ENCODE results near the gene MOB3C. TPM values are rescaled to one million over a fixed set of nuclear protein-coding genes. Genes with fewer than 3 reads are reported as not detected.

The MOB3C gene
- total and polyA plus RNA-seq, 2 of the 4 experiments (the other 2 are of a cell fraction): 7.3 to 9.0 TPM

DNA sequence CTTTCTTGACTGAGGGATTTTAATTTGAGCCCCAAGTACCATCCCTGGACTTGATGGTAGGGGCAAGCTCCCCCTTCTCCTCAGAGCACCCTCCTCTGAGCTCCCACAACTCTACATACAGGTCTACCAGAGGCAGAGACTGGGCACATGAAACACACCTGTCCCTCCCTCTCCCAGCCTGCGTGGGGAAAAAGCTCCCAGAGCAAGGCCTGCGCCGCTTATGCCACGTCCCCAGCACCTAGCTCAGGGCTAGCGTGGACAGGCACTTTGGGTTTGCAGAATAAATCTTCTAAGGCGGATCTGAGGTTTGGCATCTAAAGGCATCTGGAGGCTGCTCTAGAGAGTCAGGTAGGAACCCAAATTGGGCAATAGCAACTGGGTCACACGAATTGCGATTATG, 57.6 kb downstream of the MOB3C start:
- Histone ChIP-seq H2AFZ (replicated peaks; ENCODE audit: low read length, poor library complexity) (no peak overlapping the region), H3K27ac (ENCODE audit: insufficient read depth, low read length) (no peak overlapping the region), H3K4me1 (ENCODE audit: control insufficient read depth, insufficient read depth, low read length) (no peaks in the 10 kb centered on the region), H4K20me1 (ENCODE audit: insufficient read depth, low read length) (no peaks in the 10 kb centered on the region), H4K8ac (ENCODE audit: low read depth in 2 of 2, low read length in 2 of 2) (no peak overlapping the region), H2BK120ac (ENCODE audit: low read depth, low read length) (no peak overlapping the region), H4K5ac (ENCODE audit: low read depth, low read length) (no peak overlapping the region), H3K18ac (ENCODE audit: low read depth, low read length) (no peak overlapping the region), H3K4me2 (ENCODE audit: low read depth, low read length) (no peak overlapping the region), H2AK5ac (ENCODE audit: low read depth, low read length) (no peak overlapping the region), H3K14ac (replicated peaks; ENCODE audit: low read depth, low read length) (no peak overlapping the region), H3K79me1 (ENCODE audit: low read depth in 1 of 2, low read length in 2 of 2) (no peaks in the 10 kb centered on the region), H3K4ac (ENCODE audit: low read depth, low read length) (no peak overlapping the region), H2BK5ac (ENCODE audit: low read depth, low read length, poor library complexity, severe bottlenecking) (no peak overlapping the region), H3K27me3 (ENCODE audit: control insufficient read depth, insufficient read depth, low read length) (no peaks in the 10 kb centered on the region; the same call in 1 of the 2 replicates), H2BK20ac (ENCODE audit: low read depth, low read length) (no peak overlapping the region), H3K23ac (ENCODE audit: low read depth, low read length) (no peak overlapping the region), H3K9me1 (ENCODE audit: insufficient read depth, low read length) (no peaks in the 10 kb centered on the region; the same call in 1 of the 2 replicates), H3K56ac (ENCODE audit: extremely low read depth, insufficient read depth, low read length) (no peak overlapping the region), H3K9me3 (ENCODE audit: control insufficient read depth, insufficient read depth, low read length) (no peaks in the 10 kb centered on the region), H3K36me3 (ENCODE audit: control insufficient read depth, insufficient read depth, low read length) (peaks cover 32% of the 10 kb centered on the region), H2BK15ac (ENCODE audit: low read depth, low read length) (no peak overlapping the region), H4K91ac (ENCODE audit: insufficient read depth, low read depth, low read length) (no peak overlapping the region), H2AK9ac (replicated peaks; ENCODE audit: low read depth, low read length, poor library complexity) (no peak overlapping the region), H3K9ac (ENCODE audit: low read depth, low read length) (no peak overlapping the region), H3K4me3 (ENCODE audit: insufficient read depth, low read depth, low read length) (no peak overlapping the region)
- TF ChIP-seq, protein P1, sequence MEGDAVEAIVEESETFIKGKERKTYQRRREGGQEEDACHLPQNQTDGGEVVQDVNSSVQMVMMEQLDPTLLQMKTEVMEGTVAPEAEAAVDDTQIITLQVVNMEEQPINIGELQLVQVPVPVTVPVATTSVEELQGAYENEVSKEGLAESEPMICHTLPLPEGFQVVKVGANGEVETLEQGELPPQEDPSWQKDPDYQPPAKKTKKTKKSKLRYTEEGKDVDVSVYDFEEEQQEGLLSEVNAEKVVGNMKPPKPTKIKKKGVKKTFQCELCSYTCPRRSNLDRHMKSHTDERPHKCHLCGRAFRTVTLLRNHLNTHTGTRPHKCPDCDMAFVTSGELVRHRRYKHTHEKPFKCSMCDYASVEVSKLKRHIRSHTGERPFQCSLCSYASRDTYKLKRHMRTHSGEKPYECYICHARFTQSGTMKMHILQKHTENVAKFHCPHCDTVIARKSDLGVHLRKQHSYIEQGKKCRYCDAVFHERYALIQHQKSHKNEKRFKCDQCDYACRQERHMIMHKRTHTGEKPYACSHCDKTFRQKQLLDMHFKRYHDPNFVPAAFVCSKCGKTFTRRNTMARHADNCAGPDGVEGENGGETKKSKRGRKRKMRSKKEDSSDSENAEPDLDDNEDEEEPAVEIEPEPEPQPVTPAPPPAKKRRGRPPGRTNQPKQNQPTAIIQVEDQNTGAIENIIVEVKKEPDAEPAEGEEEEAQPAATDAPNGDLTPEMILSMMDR (conservative IDR thresholded peaks at IDR 0.05; ENCODE audit: low read depth, low read length): no peak
- no peak for TF ChIP-seq RAD21 (IDR thresholded peaks at IDR 0.05; ENCODE audit: low read length)
- TF ChIP-seq MAZ (IDR thresholded peaks at IDR 0.05; ENCODE audit: borderline replicate concordance, low read depth, low read length): no peak
- TF ChIP-seq BHLHE40 (IDR thresholded peaks at IDR 0.05; ENCODE audit: low read depth, low read length): no peak
- TF ChIP-seq CEBPB (IDR thresholded peaks at IDR 0.05; ENCODE audit: low read depth, low read length): no peak
- no peak for TF ChIP-seq CHD1 (IDR thresholded peaks at IDR 0.05; ENCODE audit: low read depth, low read length)
- TF ChIP-seq FOS (IDR thresholded peaks at IDR 0.05; ENCODE audit: low read depth, low read length): no peak
- no peak for TF ChIP-seq RCOR1 (IDR thresholded peaks at IDR 0.05; ENCODE audit: insufficient replicate concordance, low read length)
- TF ChIP-seq POLR2A (IDR thresholded peaks at IDR 0.05; ENCODE audit: low read depth, low read length): no peak
- TF ChIP-seq RFX5 (IDR thresholded peaks at IDR 0.05; ENCODE audit: low read depth, low read length): no peak
- no peak for TF ChIP-seq SMC3 (IDR thresholded peaks at IDR 0.05; ENCODE audit: low read depth, low read length)
- no peak for TF ChIP-seq MXI1 (IDR thresholded peaks at IDR 0.05; ENCODE audit: borderline replicate concordance, low read depth, low read length)
- TF ChIP-seq NFE2L2 (IDR thresholded peaks at IDR 0.05; ENCODE audit: low read depth, low read length): no peak
- TF ChIP-seq, protein P2, sequence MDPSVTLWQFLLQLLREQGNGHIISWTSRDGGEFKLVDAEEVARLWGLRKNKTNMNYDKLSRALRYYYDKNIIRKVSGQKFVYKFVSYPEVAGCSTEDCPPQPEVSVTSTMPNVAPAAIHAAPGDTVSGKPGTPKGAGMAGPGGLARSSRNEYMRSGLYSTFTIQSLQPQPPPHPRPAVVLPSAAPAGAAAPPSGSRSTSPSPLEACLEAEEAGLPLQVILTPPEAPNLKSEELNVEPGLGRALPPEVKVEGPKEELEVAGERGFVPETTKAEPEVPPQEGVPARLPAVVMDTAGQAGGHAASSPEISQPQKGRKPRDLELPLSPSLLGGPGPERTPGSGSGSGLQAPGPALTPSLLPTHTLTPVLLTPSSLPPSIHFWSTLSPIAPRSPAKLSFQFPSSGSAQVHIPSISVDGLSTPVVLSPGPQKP (IDR thresholded peaks at IDR 0.05; ENCODE audit: borderline replicate concordance, low read depth, low read length): no peak
- no peak for TF ChIP-seq MAFK (IDR thresholded peaks at IDR 0.05; ENCODE audit: low read depth, low read length)
- TF ChIP-seq, protein P3, sequence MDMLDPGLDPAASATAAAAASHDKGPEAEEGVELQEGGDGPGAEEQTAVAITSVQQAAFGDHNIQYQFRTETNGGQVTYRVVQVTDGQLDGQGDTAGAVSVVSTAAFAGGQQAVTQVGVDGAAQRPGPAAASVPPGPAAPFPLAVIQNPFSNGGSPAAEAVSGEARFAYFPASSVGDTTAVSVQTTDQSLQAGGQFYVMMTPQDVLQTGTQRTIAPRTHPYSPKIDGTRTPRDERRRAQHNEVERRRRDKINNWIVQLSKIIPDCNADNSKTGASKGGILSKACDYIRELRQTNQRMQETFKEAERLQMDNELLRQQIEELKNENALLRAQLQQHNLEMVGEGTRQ (IDR thresholded peaks at IDR 0.05; ENCODE audit: low read depth, low read length): no peak
- dilution Hi-C loops (cut with HindIII; ENCODE audit: low sequenced_read_pairs, unreplicated experiment) (no loop called here), intact Hi-C loops (cut with micrococcal nuclease) (no loop called here), in situ Hi-C loops (cut with MboI; ENCODE audit: low sequenced_read_pairs) (no loop called here)
- ChIA-PET POLR2A (ENCODE audit: unreplicated experiment) (no interaction called here), CTCF (no interaction called here)
- no peak for DNase-seq
- ATAC-seq (ENCODE audit: low read depth): no peak
- no TSS peak for BruUV-seq (replicated peaks)
- WGBS, 2 experiments (ENCODE audit: extremely low coverage in 2 of 2, insufficient read length in 1 of 2): no CpG with 5 or more reads among the region's 8 CpGs

Measured in IMR-90 (cell line).